Smooth muscle cell (in vitro differentiated cells): Measurements from ENCODE around the gene ROCK1. TPM values are rescaled to one million over a fixed set of nuclear protein-coding genes. Genes with fewer than 3 reads are reported as not detected.
"Not testable (repeated sequence)": the region's sequence is repeated elsewhere in the genome, so short reads cannot be mapped to it uniquely, and the experiment has no call there.

Experiments
- DNase-seq: peaks from one replicate; lab custom pipeline; 2025; ENCODE audit not compliant: unreplicated experiment; lab: John Stamatoyannopoulos, UW
- H2AFZ ChIP-seq: fragments of 200-600 bp; sonication (generic); 2 replicates; pipeline ENCODE4 v1.6.0; 2016; ENCODE audit warnings: antibody characterized with exemption, low read depth, mild to moderate bottlenecking
- H3F3A ChIP-seq: fragments of 200-600 bp; sonication (generic); 2 replicates; pipeline ENCODE4 v1.6.0; 2017; ENCODE audit warnings: antibody characterized with exemption, low read depth
- H3K27ac ChIP-seq: fragments of 200-600 bp; sonication (generic); 2 replicates; pipeline ENCODE4 v1.5.1; 2016; ENCODE audit warnings: low read depth, mild to moderate bottlenecking
- H3K27me3 ChIP-seq: fragments of 200-600 bp; sonication (generic); 2 replicates; pipeline ENCODE4 v1.6.1; 2016; ENCODE audit warnings: low read depth, mild to moderate bottlenecking
- H3K36me3 ChIP-seq: fragments of 200-600 bp; sonication (generic); 2 replicates; pipeline ENCODE4 v1.5.1; 2016; ENCODE audit warnings: low read depth
- H3K4me1 ChIP-seq: fragments of 200-600 bp; sonication (generic); 2 replicates; pipeline ENCODE4 v1.5.1; 2016; ENCODE audit warnings: low read depth
- H3K4me2 ChIP-seq: fragments of 200-600 bp; sonication (generic); 2 replicates; pipeline ENCODE4 v1.6.0; 2016; ENCODE audit warnings: mild to moderate bottlenecking
- H3K4me3 ChIP-seq: fragments of 200-600 bp; sonication (generic); 2 replicates; pipeline ENCODE4 v1.5.1; 2016; ENCODE audit warnings: mild to moderate bottlenecking
- H3K79me2 ChIP-seq: fragments of 200-600 bp; sonication (generic); 2 replicates; pipeline ENCODE4 v1.6.0; 2016; ENCODE audit warnings: low read depth, mild to moderate bottlenecking
- H3K9ac ChIP-seq: fragments of 200-600 bp; sonication (generic); 2 replicates; pipeline ENCODE4 v1.6.0; 2016; ENCODE audit warnings: low read depth
- H3K9me3 ChIP-seq: fragments of 200-600 bp; sonication (generic); replicated peaks from 2 replicates; pipeline ENCODE4 v1.5.1; 2016; ENCODE audit warnings: low read depth
- H4K20me1 ChIP-seq: fragments of 200-600 bp; sonication (generic); 2 replicates; pipeline ENCODE4 v1.6.0; 2016; ENCODE audit warnings: low read depth
- WGBS: methylation state at CpG from one replicate; pipeline ENCODE4 v1.1.7; 2016; ENCODE audit warnings: low lambda C conversion rate; 5-methylcytosine and 5-hydroxymethylcytosine counted together
- polyA plus RNA-seq: library from polyadenylated mRNA; unstranded; fragments of >200 nt; fragmentation: Nextera tagmentation; extraction: Ambion mirVana; gene quantifications from 2 replicates; pipeline ENCODE4 v1.2.1, GENCODE V29; 2016
- total RNA-seq: library from RNA; depleted of rRNA; stranded (reverse); fragments of >200 nt; gene quantifications from 2 replicates; pipeline ENCODE4 v1.2.3, GENCODE V29; 2014
- TF ChIP-seq, protein P1 (sequence below): fragments of 200-600 bp; sonication (generic); IDR thresholded peaks from 2 replicates; pipeline ENCODE4 v1.5.1; 2017; ENCODE audit warnings: borderline replicate concordance, mild to moderate bottlenecking, antibody characterized with exemption; ENCODE audit not compliant: insufficient read depth, poor library complexity, severe bottlenecking

ROCK1 gene
- total and polyA plus RNA-seq, 2 experiments from 2014 or later: 23.9 to 38.7 TPM

GRCh38 chr18:21141668-21142422 lies 30.2 kb upstream of the ROCK1 start:
- no peaks in the 10 kb centered on the region for H3K4me1 ChIP-seq
- no peak overlapping the region for H3K9ac ChIP-seq
- peak overlapping the region; percentile 30 for H3K4me2 ChIP-seq
- H3K79me2 ChIP-seq: no peaks in the 10 kb centered on the region
- TF ChIP-seq, protein P1, sequence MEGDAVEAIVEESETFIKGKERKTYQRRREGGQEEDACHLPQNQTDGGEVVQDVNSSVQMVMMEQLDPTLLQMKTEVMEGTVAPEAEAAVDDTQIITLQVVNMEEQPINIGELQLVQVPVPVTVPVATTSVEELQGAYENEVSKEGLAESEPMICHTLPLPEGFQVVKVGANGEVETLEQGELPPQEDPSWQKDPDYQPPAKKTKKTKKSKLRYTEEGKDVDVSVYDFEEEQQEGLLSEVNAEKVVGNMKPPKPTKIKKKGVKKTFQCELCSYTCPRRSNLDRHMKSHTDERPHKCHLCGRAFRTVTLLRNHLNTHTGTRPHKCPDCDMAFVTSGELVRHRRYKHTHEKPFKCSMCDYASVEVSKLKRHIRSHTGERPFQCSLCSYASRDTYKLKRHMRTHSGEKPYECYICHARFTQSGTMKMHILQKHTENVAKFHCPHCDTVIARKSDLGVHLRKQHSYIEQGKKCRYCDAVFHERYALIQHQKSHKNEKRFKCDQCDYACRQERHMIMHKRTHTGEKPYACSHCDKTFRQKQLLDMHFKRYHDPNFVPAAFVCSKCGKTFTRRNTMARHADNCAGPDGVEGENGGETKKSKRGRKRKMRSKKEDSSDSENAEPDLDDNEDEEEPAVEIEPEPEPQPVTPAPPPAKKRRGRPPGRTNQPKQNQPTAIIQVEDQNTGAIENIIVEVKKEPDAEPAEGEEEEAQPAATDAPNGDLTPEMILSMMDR: no peak
- no peaks in the 10 kb centered on the region for H3K27me3 ChIP-seq
- H3K9me3 ChIP-seq: no peaks in the 10 kb centered on the region
- DNase-seq: no peak
- H3K4me3 ChIP-seq: no peak overlapping the region
- H4K20me1 ChIP-seq: no peaks in the 10 kb centered on the region
- WGBS: 38% methylated on average over 5 of the region's 5 CpGs
- no peaks in the 10 kb centered on the region for H3K36me3 ChIP-seq
- H3K27ac ChIP-seq: peak overlapping the region; percentile 28
- H3F3A ChIP-seq: no peaks in the 10 kb centered on the region
- H2AFZ ChIP-seq: no peak overlapping the region

GRCh38 chr18:21137719-21138488 lies 26.3 kb upstream of the ROCK1 start:
- H3F3A ChIP-seq, H3K9ac ChIP-seq, H4K20me1 ChIP-seq, DNase-seq, H3K9me3 ChIP-seq, H3K36me3 ChIP-seq, H3K79me2 ChIP-seq, H3K4me1 ChIP-seq, H3K27me3 ChIP-seq, H3K4me3 ChIP-seq, H2AFZ ChIP-seq, H3K4me2 ChIP-seq, H3K27ac ChIP-seq: not testable (repeated sequence)
- WGBS: 96% methylated on average over 39 of the region's 41 CpGs

- DNase-seq: no peak
- Histone ChIP-seq H3F3A (no peaks in the 10 kb centered on the region), H2AFZ (no peak overlapping the region), H3K4me3 (no peak overlapping the region), H4K20me1 (no peaks in the 10 kb centered on the region), H3K27me3 (no peaks in the 10 kb centered on the region), H3K9ac (no peak overlapping the region), H3K36me3 (no peaks in the 10 kb centered on the region), H3K9me3 (no peaks in the 10 kb centered on the region), H3K27ac (no peak overlapping the region), H3K4me1 (no peaks in the 10 kb centered on the region), H3K79me2 (no peaks in the 10 kb centered on the region), H3K4me2 (no peak overlapping the region)
- 99% methylated on average over 3 of the region's 3 CpGs for WGBS
- TF ChIP-seq, protein P1: no peak
Observed at GRCh38 chr18:21134895-21135294, 23.3 kb upstream of the ROCK1 start.

DNA sequence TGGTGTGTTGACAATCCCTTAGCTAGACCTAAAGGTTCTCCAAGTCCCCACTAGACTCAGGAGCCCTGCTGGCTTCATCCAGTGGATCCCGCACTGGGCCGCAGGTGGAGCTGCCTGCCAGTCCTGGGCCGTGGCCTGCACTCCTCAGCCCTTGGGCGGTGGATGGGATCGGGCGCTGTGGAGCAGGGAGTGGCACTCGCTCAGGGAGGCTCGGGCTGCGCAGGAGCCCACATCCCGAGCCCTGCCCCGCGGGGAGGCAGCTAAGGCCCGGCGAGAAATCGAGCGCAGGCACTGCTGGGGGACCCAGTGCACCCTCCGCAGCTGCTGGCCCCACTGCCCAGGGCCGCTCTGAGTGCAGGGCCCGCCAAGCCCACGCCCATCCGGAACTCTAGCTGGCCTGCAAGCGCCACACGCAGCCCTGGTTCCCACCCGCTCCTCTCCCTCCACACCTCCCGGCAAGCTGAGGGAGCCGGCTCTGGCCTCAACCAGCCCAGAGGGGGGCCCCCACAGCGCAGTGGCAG lies 20.8 kb upstream of the ROCK1 start:
- WGBS: 89% methylated on average over 18 of the region's 27 CpGs
- H3K9me3 ChIP-seq: no peaks in the 10 kb centered on the region
- H3K27me3 ChIP-seq: no peaks in the 10 kb centered on the region
- no peak overlapping the region for H2AFZ ChIP-seq
- no peak overlapping the region for H3K27ac ChIP-seq
- no peak overlapping the region for H3K4me2 ChIP-seq
- H4K20me1 ChIP-seq: no peaks in the 10 kb centered on the region
- TF ChIP-seq, protein P1: no peak
- H3K9ac ChIP-seq: no peak overlapping the region
- H3K4me1 ChIP-seq: no peaks in the 10 kb centered on the region
- no peaks in the 10 kb centered on the region for H3K79me2 ChIP-seq
- no peaks in the 10 kb centered on the region for H3K36me3 ChIP-seq
- H3F3A ChIP-seq: no peaks in the 10 kb centered on the region
- DNase-seq: no peak
- H3K4me3 ChIP-seq: no peak overlapping the region
